IMR-90 (cell line): ENCODE results near the gene RPA3. TPM values are rescaled to one million over a fixed set of nuclear protein-coding genes. Genes with fewer than 3 reads are reported as not detected.
A peak's percentile ranks its signal among the peaks of the same experiment; 100 is the strongest.

Source experiments
- ATAC-seq: fragments of 200-7000 bp; cut with Tn5 transposase; 2 replicates; pipeline ENCODE4 v1.9.1; 2020; ENCODE audit warnings: low read depth, mild to moderate bottlenecking, moderate library complexity
- BruUV-seq: library from RNA; stranded (reverse); fragments of 400-500 nt; replicated peaks from 2 replicates; lab custom pipeline; 2021; lab: Mats Ljungman, UMichigan
- CTCF ChIA-PET: fragments of 300-600 bp; formaldehyde crosslinking; extraction: SDS; loops from one replicate; lab custom pipeline; 2021; ENCODE audit warnings: antibody characterized with exemption; lab: Yijun Ruan, JAX
- POLR2A ChIA-PET: fragments of 300-600 bp; sonication (Branson Sonifier 250); formaldehyde crosslinking; loops from one replicate; lab custom pipeline; 2022; ENCODE audit warnings: antibody characterized with exemption; ENCODE audit not compliant: unreplicated experiment; lab: Charles Lee
- DNase-seq: peaks from one replicate; pipeline ENCODE4 v3.0.0; 2013
- H2AFZ ChIP-seq: replicated peaks from 2 replicates; pipeline ENCODE3; 2013; ENCODE audit warnings: low read length, mild to moderate bottlenecking; ENCODE audit not compliant: poor library complexity
- H2AK5ac ChIP-seq: 2 replicates; pipeline ENCODE4 v1.6.1; 2013; ENCODE audit warnings: low read depth, low read length, inconsistent platforms
- H2AK9ac ChIP-seq: replicated peaks from 2 replicates; pipeline ENCODE3; 2013; ENCODE audit warnings: mild to moderate bottlenecking, low read depth, low read length, moderate library complexity; ENCODE audit not compliant: poor library complexity
- H2BK120ac ChIP-seq: 2 replicates; pipeline ENCODE4 v1.6.1; 2013; ENCODE audit warnings: low read depth, low read length, inconsistent platforms
- H2BK15ac ChIP-seq: 3 replicates; pipeline ENCODE4 v1.6.1; 2013; ENCODE audit warnings: low read depth, low read length, inconsistent platforms
- H2BK20ac ChIP-seq: 2 replicates; pipeline ENCODE4 v1.6.1; 2013; ENCODE audit warnings: low read depth, mild to moderate bottlenecking, inconsistent platforms, low read length, moderate library complexity
- H2BK5ac ChIP-seq: 2 replicates; pipeline ENCODE4 v1.6.1; 2013; ENCODE audit warnings: mild to moderate bottlenecking, low read depth, low read length, inconsistent platforms; ENCODE audit not compliant: poor library complexity, severe bottlenecking
- H3K14ac ChIP-seq: replicated peaks from 2 replicates; pipeline ENCODE4 v1.6.1; 2013; ENCODE audit warnings: low read depth, low read length, inconsistent platforms
- H3K18ac ChIP-seq: 2 replicates; pipeline ENCODE4 v1.6.1; 2013; ENCODE audit warnings: low read depth, low read length, control low read depth
- H3K23ac ChIP-seq: 2 replicates; pipeline ENCODE4 v1.6.1; 2013; ENCODE audit warnings: low read depth, low read length, inconsistent platforms
- H3K27ac ChIP-seq: 2 replicates; pipeline ENCODE4 v1.5.1; 2013; ENCODE audit warnings: mild to moderate bottlenecking, control low read depth, low read length; ENCODE audit not compliant: insufficient read depth
- H3K27me3 ChIP-seq: 2 replicates; pipeline ENCODE4 v1.6.1; 2013; ENCODE audit warnings: low read length; ENCODE audit not compliant: control insufficient read depth, insufficient read depth
- H3K36me3 ChIP-seq: 2 replicates; pipeline ENCODE4 v1.6.1; 2013; ENCODE audit warnings: low read length, mixed read lengths; ENCODE audit not compliant: control insufficient read depth, insufficient read depth
- H3K4ac ChIP-seq: 2 replicates; pipeline ENCODE4 v1.6.1; 2013; ENCODE audit warnings: low read depth, low read length, inconsistent platforms
- H3K4me1 ChIP-seq: 2 replicates; pipeline ENCODE4 v1.6.1; 2013; ENCODE audit warnings: low read length, mixed read lengths; ENCODE audit not compliant: control insufficient read depth, insufficient read depth
- H3K4me2 ChIP-seq: 2 replicates; pipeline ENCODE4 v1.6.1; 2013; ENCODE audit warnings: low read depth, mild to moderate bottlenecking, control low read depth, low read length, moderate library complexity
- H3K4me3 ChIP-seq: 2 replicates; pipeline ENCODE4 v1.5.1; 2013; ENCODE audit warnings: low read depth, mild to moderate bottlenecking, control low read depth, low read length, moderate library complexity; ENCODE audit not compliant: insufficient read depth
- H3K56ac ChIP-seq: 2 replicates; pipeline ENCODE4 v1.6.1; 2013; ENCODE audit warnings: low read length, inconsistent platforms; ENCODE audit not compliant: insufficient read depth; ENCODE audit errors: extremely low read depth
- H3K79me1 ChIP-seq, 2 experiments: 2 replicates each; pipeline ENCODE4 v1.6.1; 2013; ENCODE audit warnings: low read length in 2 of 2, inconsistent platforms in 1 of 2, low read depth in 1 of 2
- H3K9ac ChIP-seq: 2 replicates; pipeline ENCODE4 v1.6.1; 2013; ENCODE audit warnings: low read depth, low read length, control low read depth
- H3K9me1 ChIP-seq: 2 replicates; pipeline ENCODE4 v1.6.1; 2013; ENCODE audit warnings: low read length, inconsistent platforms; ENCODE audit not compliant: insufficient read depth
- H3K9me3 ChIP-seq: 2 replicates; pipeline ENCODE4 v1.6.1; 2013; ENCODE audit warnings: low read length; ENCODE audit not compliant: control insufficient read depth, insufficient read depth
- H4K20me1 ChIP-seq: 2 replicates; pipeline ENCODE4 v1.6.1; 2013; ENCODE audit warnings: low read length, inconsistent platforms; ENCODE audit not compliant: insufficient read depth
- H4K5ac ChIP-seq: 2 replicates; pipeline ENCODE4 v1.6.1; 2013; ENCODE audit warnings: mild to moderate bottlenecking, low read depth, low read length, control low read depth
- H4K8ac ChIP-seq, 2 experiments: 2 replicates each; pipeline ENCODE4 v1.6.1; 2013; ENCODE audit warnings: low read depth in 2 of 2, low read length in 2 of 2, control low read depth in 1 of 2, inconsistent platforms in 1 of 2
- H4K91ac ChIP-seq: 2 replicates; pipeline ENCODE4 v1.6.1; 2013; ENCODE audit warnings: low read depth, low read length, inconsistent platforms; ENCODE audit not compliant: insufficient read depth
- CEBPB ChIP-seq: IDR thresholded peaks from 2 replicates; pipeline ENCODE4 v1.6.1; 2012; ENCODE audit warnings: low read depth, low read length, improper control_type of control experiment
- CHD1 ChIP-seq: IDR thresholded peaks from 2 replicates; pipeline ENCODE4 v1.6.1; 2012; ENCODE audit warnings: low read depth, low read length, improper control_type of control experiment
- FOS ChIP-seq: fragments of 150-350 bp; IDR thresholded peaks from 2 replicates; pipeline ENCODE4 v1.6.1; 2016; ENCODE audit warnings: low read depth, low read length
- NFE2L2 ChIP-seq: fragments of 150-350 bp; IDR thresholded peaks from 2 replicates; pipeline ENCODE4 v1.6.1; 2016; ENCODE audit warnings: low read depth, mild to moderate bottlenecking, low read length
- POLR2A ChIP-seq: IDR thresholded peaks from 2 replicates; pipeline ENCODE4 v1.6.1; 2012; ENCODE audit warnings: mild to moderate bottlenecking, low read depth, low read length
- RCOR1 ChIP-seq: IDR thresholded peaks from 2 replicates; pipeline ENCODE4 v1.6.1; 2012; ENCODE audit warnings: mild to moderate bottlenecking, low read length, improper control_type of control experiment; ENCODE audit not compliant: insufficient replicate concordance
- SMC3 ChIP-seq: fragments of 150-350 bp; IDR thresholded peaks from 2 replicates; pipeline ENCODE4 v1.6.1; 2016; ENCODE audit warnings: low read depth, mild to moderate bottlenecking, antibody characterized with exemption, low read length, moderate library complexity
- WGBS, 2 experiments: methylation state at CpG; one replicate each; pipeline versions ENCODE4 v1.1.5 to v1.1.7; 2013; ENCODE audit warnings: missing lambda C conversion rate in 2 of 2; ENCODE audit not compliant: insufficient read length in 1 of 2; ENCODE audit errors: extremely low coverage in 2 of 2; 5-methylcytosine and 5-hydroxymethylcytosine counted together
- dilution Hi-C: fragments of 300-500 bp; cut with HindIII; formaldehyde crosslinking; loops from one replicate; pipeline ENCODE4 v1.14.3; 2018; ENCODE audit warnings: low sequenced_read_pairs; ENCODE audit not compliant: unreplicated experiment
- in situ Hi-C: fragments of 300-500 bp; cut with MboI; formaldehyde crosslinking; loops from 3 replicates; pipeline ENCODE4 v1.14.3; 2019; ENCODE audit warnings: low sequenced_read_pairs, inconsistent platforms, mixed read lengths
- intact Hi-C: fragments of 100-400 bp; cut with micrococcal nuclease; formaldehyde crosslinking; loops from 2 replicates; pipeline ENCODE4 v1.10.0; 2022
- polyA plus RNA-seq, 3 experiments: library from polyadenylated mRNA; depleted of rRNA; stranded (reverse); fragments of >200 nt; gene quantifications; 2 replicates each; pipeline ENCODE4 v1.2.3, GENCODE V29; 2012; ENCODE audit warnings: low replicate concordance in 1 of 3
- total RNA-seq: library from RNA; depleted of rRNA; stranded (reverse); fragments of >200 nt; gene quantifications from 2 replicates; pipeline ENCODE4 v1.2.3, GENCODE V29; 2012
- TF ChIP-seq, protein P1 (sequence below): fragments of 150-350 bp; IDR thresholded peaks from 2 replicates; pipeline ENCODE4 v1.6.1; 2016; ENCODE audit warnings: low read depth, mild to moderate bottlenecking, low read length, moderate library complexity, borderline replicate concordance
- TF ChIP-seq, protein P2 (sequence below): fragments of 150-350 bp; IDR thresholded peaks from 2 replicates; pipeline ENCODE4 v1.6.1; 2017; ENCODE audit warnings: mild to moderate bottlenecking, antibody characterized with exemption, low read length, low read depth

Gene RPA3
- total and polyA plus RNA-seq, 2 of the 4 experiments (the other 2 are of a cell fraction), result 12.7 to 21.1 TPM

DNA sequence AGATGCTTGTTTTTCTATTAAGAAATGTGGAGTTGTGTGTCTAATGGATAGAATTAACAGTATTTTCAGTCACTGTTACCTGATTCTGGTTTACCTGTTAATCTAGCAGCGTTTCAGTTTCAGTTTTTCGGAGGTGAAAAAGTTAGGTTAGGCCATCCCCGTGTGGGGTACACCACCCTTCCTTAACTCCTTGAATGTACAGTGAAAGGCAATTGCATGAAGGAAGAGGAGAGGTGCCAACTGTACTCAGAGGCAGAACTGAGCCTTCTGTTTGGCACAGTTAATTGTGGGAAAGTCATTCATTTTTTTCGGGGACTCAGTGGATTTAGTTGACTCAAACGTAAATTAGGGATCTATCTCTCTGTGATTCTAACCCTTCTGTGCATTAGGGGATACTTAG, 35.5 kb downstream of the RPA3 start:
- Histone ChIP-seq H3K9ac (no peak overlapping the region), H3K23ac (0 out of 2 replicates have a peak overlapping the region, but pooled peaks have one; percentile 4), H2AK9ac (no peak overlapping the region), H4K20me1 (no peaks in the 10 kb centered on the region), H3K56ac (no peak overlapping the region), H2BK5ac (no peak overlapping the region), H4K8ac (no peak overlapping the region), H3K4me2 (no peak overlapping the region), H3K4me3 (no peak overlapping the region), H3K27me3 (no peaks in the 10 kb centered on the region), H2AK5ac (0 out of 2 replicates have a peak overlapping the region, but pooled peaks have one; percentile 11), H3K9me1 (no peaks in the 10 kb centered on the region), H4K91ac (no peak overlapping the region), H3K4me1 (no peaks in the 10 kb centered on the region; the same call in 1 of the 2 replicates), H3K36me3 (no peaks in the 10 kb centered on the region), H2BK20ac (no peak overlapping the region), H3K14ac (no peak overlapping the region), H3K9me3 (no peaks in the 10 kb centered on the region), H2BK15ac (no peak overlapping the region), H2AFZ (peak overlapping the region; percentile 24), H3K27ac (no peak overlapping the region), H3K79me1 (0 out of 4 replicates have a peak, but pooled peaks cover 0 to 2% of the 10 kb centered on the region in 2 experiments), H3K4ac (0 out of 2 replicates have a peak overlapping the region, but pooled peaks have one; percentile 11), H2BK120ac (no peak overlapping the region), H4K5ac (no peak overlapping the region), H3K18ac (no peak overlapping the region)
- CTCF ChIA-PET, result no interaction called here
- TF ChIP-seq, protein P1, sequence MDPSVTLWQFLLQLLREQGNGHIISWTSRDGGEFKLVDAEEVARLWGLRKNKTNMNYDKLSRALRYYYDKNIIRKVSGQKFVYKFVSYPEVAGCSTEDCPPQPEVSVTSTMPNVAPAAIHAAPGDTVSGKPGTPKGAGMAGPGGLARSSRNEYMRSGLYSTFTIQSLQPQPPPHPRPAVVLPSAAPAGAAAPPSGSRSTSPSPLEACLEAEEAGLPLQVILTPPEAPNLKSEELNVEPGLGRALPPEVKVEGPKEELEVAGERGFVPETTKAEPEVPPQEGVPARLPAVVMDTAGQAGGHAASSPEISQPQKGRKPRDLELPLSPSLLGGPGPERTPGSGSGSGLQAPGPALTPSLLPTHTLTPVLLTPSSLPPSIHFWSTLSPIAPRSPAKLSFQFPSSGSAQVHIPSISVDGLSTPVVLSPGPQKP, result no peak
- TF ChIP-seq, protein P2, sequence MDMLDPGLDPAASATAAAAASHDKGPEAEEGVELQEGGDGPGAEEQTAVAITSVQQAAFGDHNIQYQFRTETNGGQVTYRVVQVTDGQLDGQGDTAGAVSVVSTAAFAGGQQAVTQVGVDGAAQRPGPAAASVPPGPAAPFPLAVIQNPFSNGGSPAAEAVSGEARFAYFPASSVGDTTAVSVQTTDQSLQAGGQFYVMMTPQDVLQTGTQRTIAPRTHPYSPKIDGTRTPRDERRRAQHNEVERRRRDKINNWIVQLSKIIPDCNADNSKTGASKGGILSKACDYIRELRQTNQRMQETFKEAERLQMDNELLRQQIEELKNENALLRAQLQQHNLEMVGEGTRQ, result no peak
- no peak for TF ChIP-seq SMC3
- TF ChIP-seq CHD1, result no peak
- TF ChIP-seq RCOR1, result no peak
- no peak for TF ChIP-seq POLR2A
- TF ChIP-seq NFE2L2, result no peak
- TF ChIP-seq FOS, result no peak
- no peak for TF ChIP-seq CEBPB
- in situ Hi-C loops (loop anchor here (10.0 kb wide), 1 partner anchor 292 kb away; no protein-coding TSS in a partner anchor), intact Hi-C loops (loop anchor here (1.0 to 5.0 kb wide), 3 partner anchors 7 to 614 kb away; no protein-coding TSS in a partner anchor), dilution Hi-C loops (no loop called here)
- no CpG with 5 or more reads among the region's 5 CpGs for WGBS, 2 experiments
- ATAC-seq (no peak), DNase-seq (no peak)
- POLR2A ChIA-PET, result no interaction called here
- no TSS peak for BruUV-seq
